Mesendoderm (in vitro differentiated cells): ENCODE results near the gene GSE1.

ENCODE experiments used
- DNase-seq: peaks from one replicate; pipeline ENCODE4 v3.0.0; 2013
- H2AK5ac ChIP-seq: 2 replicates; pipeline ENCODE4 v1.6.1; 2013; ENCODE audit warnings: low read length, inconsistent platforms
- H2BK120ac ChIP-seq: 2 replicates; pipeline ENCODE4 v1.6.1; 2013; ENCODE audit warnings: low read depth, mild to moderate bottlenecking, low read length, moderate library complexity, mixed read lengths
- H2BK15ac ChIP-seq: replicated peaks from 2 replicates; pipeline ENCODE4 v1.6.1; 2013; ENCODE audit warnings: low read depth, mild to moderate bottlenecking, moderate library complexity
- H2BK5ac ChIP-seq: 2 replicates; pipeline ENCODE4 v1.6.1; 2013; ENCODE audit warnings: low read length, inconsistent platforms
- H3K18ac ChIP-seq: 2 replicates; pipeline ENCODE4 v1.6.1; 2013; ENCODE audit warnings: mild to moderate bottlenecking, low read length, mixed read lengths
- H3K23ac ChIP-seq: one replicate; pipeline ENCODE4 v1.6.1; 2013; ENCODE audit warnings: low read length
- H3K27ac ChIP-seq: 2 replicates; pipeline ENCODE4 v1.5.1; 2013; ENCODE audit warnings: low read depth, mild to moderate bottlenecking, inconsistent platforms, low read length, moderate library complexity
- H3K27me3 ChIP-seq: 2 replicates; pipeline ENCODE4 v1.6.1; 2013; ENCODE audit warnings: low read length, control low read depth, mild to moderate bottlenecking, inconsistent platforms; ENCODE audit not compliant: insufficient read depth, poor library complexity
- H3K36me3 ChIP-seq: 2 replicates; pipeline ENCODE4 v1.6.1; 2013; ENCODE audit warnings: low read length, inconsistent platforms; ENCODE audit not compliant: control insufficient read depth, insufficient read depth
- H3K4ac ChIP-seq: one replicate; pipeline ENCODE4 v1.6.1; 2013; ENCODE audit warnings: low read depth, mild to moderate bottlenecking, low read length, moderate library complexity
- H3K4me1 ChIP-seq: 2 replicates; pipeline ENCODE4 v1.6.1; 2013; ENCODE audit warnings: low read depth, low read length, inconsistent platforms; ENCODE audit not compliant: control insufficient read depth
- H3K4me2 ChIP-seq: 2 replicates; pipeline ENCODE4 v1.6.1; 2013; ENCODE audit warnings: low read length
- H3K4me3 ChIP-seq: 2 replicates; pipeline ENCODE4 v1.5.1; 2013; ENCODE audit warnings: mild to moderate bottlenecking, low read length
- H3K56ac ChIP-seq: one replicate; pipeline ENCODE4 v1.6.1; 2013; ENCODE audit warnings: low read length
- H3K79me1 ChIP-seq: 2 replicates; pipeline ENCODE4 v1.6.1; 2013; ENCODE audit warnings: low read length, inconsistent platforms
- H3K79me2 ChIP-seq: 2 replicates; pipeline ENCODE4 v1.6.1; 2013; ENCODE audit warnings: mild to moderate bottlenecking, low read length; ENCODE audit not compliant: control insufficient read depth, insufficient read depth
- H3K9ac ChIP-seq: 2 replicates; pipeline ENCODE4 v1.6.1; 2013; ENCODE audit warnings: low read length, inconsistent platforms
- H4K5ac ChIP-seq: one replicate; pipeline ENCODE4 v1.6.1; 2013; ENCODE audit warnings: low read length
- H4K8ac ChIP-seq: one replicate; pipeline ENCODE4 v1.6.1; 2013; ENCODE audit warnings: low read depth, mild to moderate bottlenecking, control low read depth, low read length, moderate library complexity
- WGBS: extraction: QIAGEN DNeasy Blood & Tissue Kit; methylation state at CpG from one replicate; pipeline ENCODE4 v1.1.7; 2013; ENCODE audit warnings: low lambda C conversion rate, missing lambda C conversion rate; ENCODE audit not compliant: insufficient coverage; ENCODE audit errors: extremely low coverage; 5-methylcytosine and 5-hydroxymethylcytosine counted together

The GSE1 gene

GRCh38 chr16:85611444-85612190 lies 1.5 kb upstream of the GSE1 start:
- H3K79me1 ChIP-seq, result peaks cover 11% of the 10 kb centered on the region
- no peak overlapping the region for H3K23ac ChIP-seq
- peak overlapping the region; percentile 80 for H2BK120ac ChIP-seq
- H3K4me3 ChIP-seq, result peak overlapping the region; percentile 54
- H4K5ac ChIP-seq, result no peak overlapping the region
- H3K9ac ChIP-seq, result peak overlapping the region; percentile 78
- H3K18ac ChIP-seq, result peak overlapping the region; percentile 91
- H2AK5ac ChIP-seq, result no peak overlapping the region
- H3K56ac ChIP-seq, result peak overlapping the region; percentile 86
- no peak overlapping the region for H2BK15ac ChIP-seq
- H3K4me2 ChIP-seq, result peak overlapping the region; percentile 71
- no peak overlapping the region for H4K8ac ChIP-seq
- no peaks in the 10 kb centered on the region for H3K27me3 ChIP-seq
- peak overlapping the region; percentile 55 for H2BK5ac ChIP-seq
- H3K36me3 ChIP-seq, result no peaks in the 10 kb centered on the region
- peaks cover 27% of the 10 kb centered on the region for H3K4me1 ChIP-seq
- peak overlapping the region; percentile 95 for H3K27ac ChIP-seq
- peak; percentile 83 for DNase-seq
- WGBS, result no CpG with 5 or more reads among the region's 84 CpGs
- peak overlapping the region; percentile 57 for H3K4ac ChIP-seq
- peaks cover 17% of the 10 kb centered on the region for H3K79me2 ChIP-seq

- Histone ChIP-seq H3K4me1 (peaks cover 31% of the 10 kb centered on the region), H3K9ac (peak overlapping the region; percentile 62), H3K79me1 (peaks cover 16% of the 10 kb centered on the region), H3K23ac (no peak overlapping the region), H3K79me2 (peaks cover 24% of the 10 kb centered on the region), H3K18ac (peak overlapping the region; percentile 91), H4K8ac (no peak overlapping the region), H2BK15ac (no peak overlapping the region), H3K27me3 (no peaks in the 10 kb centered on the region), H3K27ac (peak overlapping the region; percentile 58), H3K4me3 (peak overlapping the region; percentile 47), H2BK5ac (no peak overlapping the region), H2AK5ac (no peak overlapping the region), H3K4ac (peak overlapping the region; percentile 59), H3K4me2 (peak overlapping the region; percentile 84), H3K36me3 (no peaks in the 10 kb centered on the region), H2BK120ac (no peak overlapping the region), H4K5ac (no peak overlapping the region), H3K56ac (peak overlapping the region; percentile 86)
- DNase-seq, result no peak
- WGBS, result no CpG with 5 or more reads among the region's 38 CpGs
Observed at GRCh38 chr16:85612191-85612800, 826 bp upstream of the GSE1 start.

GRCh38 chr16:85613604-85614337 lies 649 bp downstream of the GSE1 start:
- no peaks in the 10 kb centered on the region for H3K27me3 ChIP-seq
- H3K79me1 ChIP-seq, result peaks cover 18% of the 10 kb centered on the region
- peak overlapping the region; percentile 60 for H3K9ac ChIP-seq
- no peak overlapping the region for H3K23ac ChIP-seq
- H3K36me3 ChIP-seq, result no peaks in the 10 kb centered on the region
- H3K27ac ChIP-seq, result peak overlapping the region; percentile 89
- H2BK120ac ChIP-seq, result peak overlapping the region; percentile 19
- H3K4me1 ChIP-seq, result peaks cover 22% of the 10 kb centered on the region
- H4K5ac ChIP-seq, result no peak overlapping the region
- H4K8ac ChIP-seq, result no peak overlapping the region
- no peak overlapping the region for H3K4me2 ChIP-seq
- DNase-seq, result peak; percentile 93
- peaks cover 36% of the 10 kb centered on the region for H3K79me2 ChIP-seq
- no peak overlapping the region for H2AK5ac ChIP-seq
- H2BK5ac ChIP-seq, result no peak overlapping the region
- no peak overlapping the region for H3K4me3 ChIP-seq
- peak overlapping the region; percentile 75 for H3K18ac ChIP-seq
- H3K56ac ChIP-seq, result peak overlapping the region; percentile 67
- H2BK15ac ChIP-seq, result no peak overlapping the region
- no CpG with 5 or more reads among the region's 67 CpGs for WGBS
- peak overlapping the region; percentile 62 for H3K4ac ChIP-seq

- peak overlapping the region; percentile 65 for H3K4ac ChIP-seq
- H2AK5ac ChIP-seq, result no peak overlapping the region
- peak overlapping the region; percentile 71 for H3K9ac ChIP-seq
- peak overlapping the region; percentile 23 for H3K4me3 ChIP-seq
- peak overlapping the region; percentile 80 for H3K56ac ChIP-seq
- no peak for DNase-seq
- no peak overlapping the region for H2BK120ac ChIP-seq
- H2BK5ac ChIP-seq, result peak overlapping the region; percentile 17
- no peak overlapping the region for H4K8ac ChIP-seq
- H3K36me3 ChIP-seq, result no peaks in the 10 kb centered on the region
- H3K27ac ChIP-seq, result peak overlapping the region; percentile 55
- H3K18ac ChIP-seq, result peak overlapping the region; percentile 75
- H3K27me3 ChIP-seq, result no peaks in the 10 kb centered on the region
- no peak overlapping the region for H4K5ac ChIP-seq
- H3K79me1 ChIP-seq, result peaks cover 19% of the 10 kb centered on the region
- H3K4me2 ChIP-seq, result peak overlapping the region; percentile 39
- no peak overlapping the region for H2BK15ac ChIP-seq
- no CpG with 5 or more reads among the region's 41 CpGs for WGBS
- H3K23ac ChIP-seq, result peak overlapping the region; percentile 80
- H3K79me2 ChIP-seq, result peaks cover 41% of the 10 kb centered on the region
- H3K4me1 ChIP-seq, result peaks cover 22% of the 10 kb centered on the region
Observed at GRCh38 chr16:85614338-85615013, 1.4 kb downstream of the GSE1 start.

GRCh38 chr16:85615014-85615851 lies 2.1 kb downstream of the GSE1 start:
- Histone ChIP-seq H2AK5ac (no peak overlapping the region), H3K23ac (peak overlapping the region; percentile 97), H3K56ac (peak overlapping the region; percentile 81), H3K4me3 (no peak overlapping the region), H2BK120ac (no peak overlapping the region), H3K27me3 (no peaks in the 10 kb centered on the region), H4K8ac (no peak overlapping the region), H2BK15ac (no peak overlapping the region), H4K5ac (no peak overlapping the region), H3K4ac (peak overlapping the region; percentile 65), H3K9ac (peak overlapping the region; percentile 71), H3K79me2 (peaks cover 49% of the 10 kb centered on the region), H3K4me2 (peak overlapping the region; percentile 45), H3K27ac (peak overlapping the region; percentile 55), H2BK5ac (peak overlapping the region; percentile 17), H3K36me3 (no peaks in the 10 kb centered on the region), H3K4me1 (peaks cover 18% of the 10 kb centered on the region), H3K18ac (peak overlapping the region; percentile 75), H3K79me1 (peaks cover 22% of the 10 kb centered on the region)
- peak; percentile 86 for DNase-seq
- no CpG with 5 or more reads among the region's 39 CpGs for WGBS
